Rectal smooth muscle tissue (tissue), 1 donor: ENCODE results near the gene SYT17.

Source experiments
- H3K27ac ChIP-seq: one replicate; pipeline ENCODE4 v1.7.0; 2013; ENCODE audit warnings: low read depth, low read length, inconsistent platforms
- H3K27me3 ChIP-seq: one replicate; pipeline ENCODE4 v1.7.0; 2013; ENCODE audit warnings: low read length; ENCODE audit not compliant: control insufficient read depth, insufficient read depth
- H3K36me3 ChIP-seq: one replicate; pipeline ENCODE4 v1.7.0; 2013; ENCODE audit warnings: low read length; ENCODE audit not compliant: control insufficient read depth, insufficient read depth
- H3K4me1 ChIP-seq: one replicate; pipeline ENCODE4 v1.7.0; 2013; ENCODE audit warnings: low read length; ENCODE audit not compliant: control insufficient read depth, insufficient read depth
- H3K4me3 ChIP-seq: one replicate; pipeline ENCODE4 v1.7.0; 2013; ENCODE audit warnings: low read length
- H3K9ac ChIP-seq: one replicate; pipeline ENCODE4 v1.7.0; 2013; ENCODE audit warnings: low read length

SYT17 gene

GRCh38 chr16:19143599-19143956 is 24.5 kb upstream of the SYT17 start:
- no peaks in the 10 kb centered on the region for H3K36me3 ChIP-seq
- no peak overlapping the region for H3K27ac ChIP-seq
- no peaks in the 10 kb centered on the region for H3K27me3 ChIP-seq
- no peaks in the 10 kb centered on the region for H3K4me1 ChIP-seq
- no peak overlapping the region for H3K9ac ChIP-seq
- no peak overlapping the region for H3K4me3 ChIP-seq

GRCh38 chr16:19145010-19145409 is 23.0 kb upstream of the SYT17 start:
- Histone ChIP-seq H3K4me3 (no peak overlapping the region), H3K4me1 (no peaks in the 10 kb centered on the region), H3K9ac (no peak overlapping the region), H3K27me3 (no peaks in the 10 kb centered on the region), H3K36me3 (no peaks in the 10 kb centered on the region), H3K27ac (no peak overlapping the region)

GRCh38 chr16:19147126-19147525 is 20.9 kb upstream of the SYT17 start:
- H3K27ac ChIP-seq: no peak overlapping the region
- no peaks in the 10 kb centered on the region for H3K36me3 ChIP-seq
- no peak overlapping the region for H3K9ac ChIP-seq
- H3K4me3 ChIP-seq: no peak overlapping the region
- no peaks in the 10 kb centered on the region for H3K27me3 ChIP-seq
- no peaks in the 10 kb centered on the region for H3K4me1 ChIP-seq

- Histone ChIP-seq H3K27me3 (no peaks in the 10 kb centered on the region), H3K9ac (no peak overlapping the region), H3K4me3 (no peak overlapping the region), H3K27ac (no peak overlapping the region), H3K36me3 (no peaks in the 10 kb centered on the region), H3K4me1 (no peaks in the 10 kb centered on the region)
These were observed 20.4 kb upstream of the SYT17 start for GRCh38 chr16:19147627-19148026.

GRCh38 chr16:19148189-19148588 is 19.9 kb upstream of the SYT17 start:
- H3K36me3 ChIP-seq: no peaks in the 10 kb centered on the region
- no peak overlapping the region for H3K4me3 ChIP-seq
- no peak overlapping the region for H3K27ac ChIP-seq
- no peak overlapping the region for H3K9ac ChIP-seq
- no peaks in the 10 kb centered on the region for H3K4me1 ChIP-seq
- H3K27me3 ChIP-seq: no peaks in the 10 kb centered on the region

GRCh38 chr16:19151310-19151709 is 16.7 kb upstream of the SYT17 start:
- Histone ChIP-seq H3K4me3 (no peak overlapping the region), H3K9ac (no peak overlapping the region), H3K4me1 (no peaks in the 10 kb centered on the region), H3K27me3 (no peaks in the 10 kb centered on the region), H3K27ac (no peak overlapping the region), H3K36me3 (no peaks in the 10 kb centered on the region)

GRCh38 chr16:19152042-19152441 is 16.0 kb upstream of the SYT17 start:
- H3K27me3 ChIP-seq: no peaks in the 10 kb centered on the region
- H3K4me1 ChIP-seq: no peaks in the 10 kb centered on the region
- H3K36me3 ChIP-seq: no peaks in the 10 kb centered on the region
- H3K9ac ChIP-seq: no peak overlapping the region
- no peak overlapping the region for H3K27ac ChIP-seq
- H3K4me3 ChIP-seq: no peak overlapping the region

GRCh38 chr16:19153876-19154275 is 14.2 kb upstream of the SYT17 start:
- no peak overlapping the region for H3K27ac ChIP-seq
- no peak overlapping the region for H3K9ac ChIP-seq
- no peaks in the 10 kb centered on the region for H3K4me1 ChIP-seq
- no peak overlapping the region for H3K4me3 ChIP-seq
- H3K36me3 ChIP-seq: no peaks in the 10 kb centered on the region
- H3K27me3 ChIP-seq: no peaks in the 10 kb centered on the region

- H3K27ac ChIP-seq: no peak overlapping the region
- H3K36me3 ChIP-seq: no peaks in the 10 kb centered on the region
- H3K4me3 ChIP-seq: no peak overlapping the region
- H3K9ac ChIP-seq: no peak overlapping the region
- H3K27me3 ChIP-seq: no peaks in the 10 kb centered on the region
- no peaks in the 10 kb centered on the region for H3K4me1 ChIP-seq
These were observed 6.0 kb upstream of the SYT17 start for GRCh38 chr16:19162085-19162484.

GRCh38 chr16:19163215-19163614 is 4.8 kb upstream of the SYT17 start:
- H3K27ac ChIP-seq: no peak overlapping the region
- H3K4me1 ChIP-seq: no peaks in the 10 kb centered on the region
- H3K9ac ChIP-seq: no peak overlapping the region
- no peaks in the 10 kb centered on the region for H3K36me3 ChIP-seq
- no peaks in the 10 kb centered on the region for H3K27me3 ChIP-seq
- H3K4me3 ChIP-seq: no peak overlapping the region

GRCh38 chr16:19164285-19164684 is 3.8 kb upstream of the SYT17 start:
- no peak overlapping the region for H3K9ac ChIP-seq
- H3K36me3 ChIP-seq: no peaks in the 10 kb centered on the region
- H3K27ac ChIP-seq: no peak overlapping the region
- H3K27me3 ChIP-seq: peaks cover under 1% of the 10 kb centered on the region
- no peak overlapping the region for H3K4me3 ChIP-seq
- no peaks in the 10 kb centered on the region for H3K4me1 ChIP-seq

GRCh38 chr16:19165101-19165500 is 2.9 kb upstream of the SYT17 start:
- Histone ChIP-seq H3K4me1 (no peaks in the 10 kb centered on the region), H3K36me3 (no peaks in the 10 kb centered on the region), H3K27ac (no peak overlapping the region), H3K9ac (no peak overlapping the region), H3K4me3 (no peak overlapping the region), H3K27me3 (peaks cover 2% of the 10 kb centered on the region)

- Histone ChIP-seq H3K4me1 (no peaks in the 10 kb centered on the region), H3K4me3 (no peak overlapping the region), H3K27me3 (peaks cover 2% of the 10 kb centered on the region), H3K36me3 (no peaks in the 10 kb centered on the region), H3K9ac (no peak overlapping the region), H3K27ac (no peak overlapping the region)
These were observed 1.5 kb upstream of the SYT17 start for GRCh38 chr16:19166500-19166899.
